LNCaP clone FGC (cell line): ENCODE data around the gene TANGO2.

Source experiments
- DNase-seq: peaks from one replicate; pipeline ENCODE4 v3.0.0-alpha.2; 2011; ENCODE audit warnings: low read depth
- H3K4me3 ChIP-seq: 2 replicates; pipeline ENCODE4 v1.5.1; 2011; ENCODE audit warnings: mild to moderate bottlenecking, low read depth, low read length, control low read depth
- CTCF ChIP-seq: IDR thresholded peaks from 2 replicates; pipeline ENCODE4 v1.5.1; 2012; ENCODE audit warnings: mild to moderate bottlenecking; ENCODE audit not compliant: control insufficient read depth, insufficient read depth; ENCODE audit errors: extremely low read depth

TANGO2 gene

GRCh38 chr22:20036084-20036482 lies 15.2 kb downstream of the TANGO2 start:
- H3K4me3 ChIP-seq = no peak overlapping the region
- no peak for TF ChIP-seq CTCF
- DNase-seq = no peak

GRCh38 chr22:20036535-20037392 lies 15.9 kb downstream of the TANGO2 start:
- no peak overlapping the region for H3K4me3 ChIP-seq

GRCh38 chr22:20037419-20037818 lies 16.5 kb downstream of the TANGO2 start:
- DNase-seq = no peak
- TF ChIP-seq CTCF = no peak
- no peak overlapping the region for H3K4me3 ChIP-seq

More at GRCh38 chr22:20036535-20037392, 15.9 kb downstream of the TANGO2 start:
- no peak for TF ChIP-seq CTCF
- no peak for DNase-seq

GRCh38 chr22:20038574-20038973 lies 17.7 kb downstream of the TANGO2 start:
- H3K4me3 ChIP-seq = no peak overlapping the region
- no peak for DNase-seq
- no peak for TF ChIP-seq CTCF

- TF ChIP-seq CTCF = no peak
- peak; percentile 57 for DNase-seq
- H3K4me3 ChIP-seq = peak overlapping the region; percentile 8; the same call in 1 of the 2 replicates
These were observed 18.9 kb downstream of the TANGO2 start for GRCh38 chr22:20039683-20040325.

GRCh38 chr22:20040327-20041200 lies 19.7 kb downstream of the TANGO2 start:
- no peak for DNase-seq
- no peak for TF ChIP-seq CTCF
- H3K4me3 ChIP-seq = peak overlapping the region; percentile 8; the same call in 1 of the 2 replicates
